NCI-H82 treated with DMSO at 0.1 percent for 48 hours (cell line): ENCODE measurements around the gene TMEM88.
"Not testable (repeated sequence)": the region's sequence is repeated elsewhere in the genome, so short reads cannot be mapped to it uniquely, and the experiment has no call there.

ENCODE experiments used
- DNase-seq: peaks from one replicate; lab custom pipeline; 2025; ENCODE audit not compliant: unreplicated experiment; lab: John Stamatoyannopoulos, UW

Gene TMEM88, protein sequence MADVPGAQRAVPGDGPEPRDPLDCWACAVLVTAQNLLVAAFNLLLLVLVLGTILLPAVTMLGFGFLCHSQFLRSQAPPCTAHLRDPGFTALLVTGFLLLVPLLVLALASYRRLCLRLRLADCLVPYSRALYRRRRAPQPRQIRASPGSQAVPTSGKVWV

DNA sequence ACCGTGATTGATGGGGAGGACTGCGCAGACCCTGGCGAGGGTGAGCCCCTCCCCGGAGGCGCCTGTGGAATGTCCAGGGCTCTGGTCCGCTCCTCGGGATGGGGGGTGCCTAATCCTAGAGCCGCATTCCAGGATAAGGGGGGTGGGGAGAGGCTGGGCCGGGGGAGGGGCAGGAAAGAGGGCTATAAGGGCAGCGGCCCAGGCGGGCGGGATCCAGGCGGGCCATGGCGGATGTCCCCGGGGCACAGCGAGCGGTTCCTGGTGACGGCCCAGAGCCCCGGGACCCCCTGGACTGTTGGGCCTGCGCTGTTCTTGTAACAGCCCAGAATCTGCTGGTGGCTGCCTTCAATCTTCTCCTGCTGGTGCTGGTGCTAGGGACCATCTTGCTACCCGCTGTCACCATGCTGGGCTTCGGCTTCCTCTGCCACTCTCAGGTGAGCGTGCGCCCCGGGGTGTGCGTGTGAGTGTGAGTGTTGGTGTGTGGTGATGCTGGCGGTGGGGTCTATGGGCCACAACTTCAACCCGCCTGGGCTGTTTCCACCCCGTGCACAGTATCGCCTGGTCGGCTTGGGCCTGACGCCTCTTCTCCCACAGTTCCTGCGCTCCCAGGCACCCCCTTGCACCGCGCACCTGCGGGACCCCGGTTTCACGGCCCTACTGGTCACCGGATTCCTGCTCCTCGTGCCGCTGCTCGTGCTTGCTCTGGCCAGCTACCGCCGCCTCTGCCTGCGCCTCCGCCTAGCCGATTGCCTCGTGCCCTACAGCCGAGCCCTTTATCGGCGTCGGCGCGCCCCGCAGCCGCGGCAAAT is at the start of gene TMEM88:
TMEM88 (plus strand) TSS at position 216 of the 809 bp plus-strand sequence; CDS start at position 225, 9 bp downstream.
- DNase-seq, result no peak

DNA sequence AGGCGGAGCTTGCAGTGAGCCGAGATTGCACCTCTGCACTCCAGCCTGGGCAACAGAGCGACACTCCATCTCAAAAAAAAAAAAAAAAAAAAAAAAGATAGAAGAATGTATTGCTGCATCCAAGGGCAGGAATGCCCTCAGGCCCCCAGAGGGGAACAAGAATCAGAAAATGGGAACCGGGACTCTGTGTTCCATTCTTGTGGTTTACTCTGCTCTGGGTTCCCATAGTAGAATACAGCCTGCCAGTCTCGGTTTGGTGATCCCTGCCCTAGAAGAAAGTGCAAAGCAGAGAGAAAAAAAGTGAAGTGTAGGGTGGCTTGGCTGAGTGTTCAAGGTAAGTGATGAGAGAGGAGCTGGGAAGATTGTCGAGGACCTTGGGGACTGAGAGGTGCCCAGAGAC is 48.3 kb upstream of the TMEM88 start:
- DNase-seq, result no peak

DNA sequence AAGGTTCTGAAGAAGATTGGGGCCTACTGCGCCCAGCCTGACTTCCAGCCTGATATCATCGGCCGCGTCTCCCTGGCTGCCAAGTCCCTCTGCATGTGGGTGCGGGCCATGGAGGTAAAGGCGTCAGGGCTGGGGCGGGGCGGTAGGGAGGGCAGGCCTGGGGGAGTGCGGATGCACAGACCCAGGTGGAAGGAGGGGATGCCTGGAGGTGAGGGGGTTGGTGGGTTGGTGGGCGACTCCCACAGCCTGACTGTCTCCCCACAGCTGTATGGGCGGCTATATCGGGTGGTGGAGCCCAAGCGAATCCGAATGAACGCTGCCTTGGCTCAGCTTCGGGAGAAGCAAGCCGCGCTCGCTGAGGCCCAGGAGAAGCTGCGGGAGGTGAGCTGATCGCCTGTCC is 47.7 kb upstream of the TMEM88 start:
- DNase-seq, result no peak

DNA sequence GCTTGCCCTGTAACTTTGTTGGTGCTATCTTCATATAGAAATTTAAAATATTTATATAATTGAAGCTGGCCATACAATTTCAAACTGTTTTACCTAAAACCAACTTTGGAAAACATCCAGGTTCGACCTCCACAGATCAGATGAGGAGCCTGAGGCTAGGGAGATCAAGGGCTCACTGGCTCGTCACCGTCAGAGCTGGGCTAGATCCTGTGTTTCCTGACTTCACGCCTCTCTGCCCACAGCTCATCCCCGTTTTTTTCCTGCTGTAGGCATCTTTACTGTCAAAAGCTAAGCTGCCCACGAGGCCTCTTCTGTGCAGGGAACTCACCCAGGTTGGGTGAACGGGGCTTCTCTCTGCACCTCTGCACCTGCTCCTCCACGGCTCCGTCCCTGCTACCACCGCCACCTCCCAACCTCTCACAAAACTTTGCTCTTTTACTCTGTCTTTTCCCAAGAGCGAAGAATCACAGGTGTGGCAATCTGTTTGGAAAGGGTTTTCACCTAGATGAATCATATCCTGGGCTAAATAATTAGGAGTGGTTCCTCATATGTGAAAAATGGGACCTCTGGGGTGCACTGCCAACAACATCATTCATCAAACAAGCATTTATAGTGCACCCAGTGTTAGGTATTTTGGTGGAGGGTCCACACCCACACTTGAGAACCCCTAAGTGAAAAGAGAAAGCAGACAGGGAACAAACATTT is 45.6 kb upstream of the TMEM88 start:
- no peak for DNase-seq

DNA sequence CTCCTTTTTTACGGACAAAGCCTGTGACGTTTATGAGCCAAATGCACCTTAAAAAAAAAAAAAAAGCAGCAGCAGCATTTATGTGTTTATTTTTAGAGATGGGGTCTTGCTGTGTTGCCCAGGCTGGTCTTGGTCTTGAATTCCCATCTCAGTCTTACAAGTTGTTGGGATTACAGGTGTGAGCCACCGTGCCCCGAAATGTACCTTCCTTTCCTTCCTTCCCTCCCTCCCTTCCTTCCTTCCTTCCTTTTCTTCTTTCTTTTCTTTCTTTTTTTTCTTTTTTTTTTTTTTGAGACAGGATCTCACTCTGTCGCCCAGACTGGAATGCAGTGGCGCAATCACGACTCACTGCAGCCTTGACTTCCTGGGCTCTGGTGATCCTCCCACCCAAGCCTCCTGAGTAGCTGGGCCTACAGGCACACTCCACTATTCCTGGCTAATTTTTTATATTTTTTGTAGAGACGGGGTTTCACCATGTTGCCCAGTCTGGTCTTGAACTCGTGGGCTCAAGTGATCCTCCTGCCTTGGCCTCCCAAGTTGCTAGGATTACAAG is 45.0 kb upstream of the TMEM88 start:
- DNase-seq, result not testable (repeated sequence)

DNA sequence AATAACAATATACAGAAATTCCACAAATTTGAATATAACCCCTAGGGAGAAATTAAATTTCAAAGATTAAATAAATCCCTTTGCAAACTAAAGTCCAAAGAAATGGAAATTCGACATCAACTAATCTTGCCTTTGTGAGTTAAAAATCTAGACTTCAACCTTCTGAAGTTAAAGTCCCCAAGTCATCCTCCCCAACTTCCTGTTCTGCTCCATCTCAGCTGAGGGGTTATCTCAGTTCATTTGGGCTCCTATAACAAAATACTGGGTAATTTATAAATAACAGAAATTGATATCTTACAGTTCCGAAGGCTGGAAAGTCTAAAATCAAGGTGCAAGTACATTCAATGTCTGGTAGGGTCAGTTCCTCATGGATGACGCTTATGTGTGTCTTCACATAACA is 43.6 kb upstream of the TMEM88 start:
- DNase-seq, result no peak

DNA sequence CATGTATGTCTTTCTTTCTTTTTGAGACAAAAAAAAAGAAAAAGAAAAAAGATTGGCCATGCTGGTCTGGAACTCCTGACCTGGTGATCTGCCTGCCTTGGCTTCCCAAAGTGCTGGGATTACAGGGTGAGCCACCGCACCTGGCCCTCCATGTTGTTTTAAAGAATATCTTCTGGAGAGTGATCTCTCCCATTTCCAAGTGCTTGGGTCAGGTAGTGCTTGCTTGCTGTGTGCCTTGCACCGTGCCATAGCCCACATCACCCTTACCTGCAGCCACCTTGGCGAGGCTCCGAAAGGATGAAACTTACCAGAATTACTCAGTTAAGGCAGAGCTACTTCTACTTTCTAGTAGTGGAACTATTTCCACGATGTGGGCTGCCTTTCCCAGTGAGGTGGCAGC is 39.9 kb upstream of the TMEM88 start:
- no peak for DNase-seq

DNA sequence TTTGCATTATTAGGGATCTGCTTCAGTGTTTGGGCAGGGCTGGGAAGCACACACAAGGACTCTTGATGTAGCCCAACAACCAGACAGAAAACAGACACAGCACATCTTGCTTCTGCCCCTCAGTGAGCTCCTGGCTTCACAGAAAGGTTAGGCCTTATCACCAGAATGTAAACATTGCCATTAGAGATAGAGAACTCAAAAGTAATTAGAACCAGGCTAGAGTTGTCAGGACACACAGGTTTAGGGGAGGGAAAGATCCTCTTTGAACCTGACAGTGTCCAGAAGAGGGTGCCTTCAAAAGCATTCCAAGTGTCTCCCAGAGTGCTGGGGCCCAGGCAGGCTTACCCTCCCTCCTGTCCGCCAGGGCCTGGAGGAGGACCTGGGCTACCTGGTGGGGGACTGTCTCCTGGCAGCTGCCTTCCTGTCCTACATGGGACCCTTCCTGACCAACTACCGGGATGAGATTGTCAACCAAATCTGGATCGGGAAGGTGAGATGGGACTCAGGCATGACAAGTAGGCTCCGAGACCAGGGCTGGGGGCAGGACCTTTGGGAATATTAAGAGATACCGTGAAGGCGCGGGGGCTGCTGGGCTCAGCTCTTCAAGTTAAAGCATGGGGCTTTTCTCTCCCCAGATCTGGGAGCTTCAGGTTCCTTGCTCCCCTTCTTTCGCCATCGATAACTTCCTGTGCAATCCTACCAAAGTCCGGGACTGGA is 37.8 kb upstream of the TMEM88 start:
- DNase-seq, result no peak

DNA sequence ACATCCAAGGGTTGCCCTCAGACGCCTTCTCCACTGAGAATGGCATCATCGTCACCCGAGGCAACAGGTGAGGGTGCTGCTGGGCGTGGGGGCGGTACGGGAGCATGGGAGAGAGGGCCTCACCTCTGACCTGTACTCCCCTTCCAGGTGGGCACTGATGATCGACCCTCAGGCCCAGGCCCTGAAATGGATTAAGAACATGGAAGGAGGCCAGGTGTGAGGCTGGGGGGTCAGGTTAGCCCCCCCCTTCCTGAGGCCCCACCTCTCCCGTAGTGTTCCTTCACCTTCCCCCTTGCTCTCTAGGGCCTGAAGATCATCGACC is 37.3 kb upstream of the TMEM88 start:
- DNase-seq, result no peak

DNA sequence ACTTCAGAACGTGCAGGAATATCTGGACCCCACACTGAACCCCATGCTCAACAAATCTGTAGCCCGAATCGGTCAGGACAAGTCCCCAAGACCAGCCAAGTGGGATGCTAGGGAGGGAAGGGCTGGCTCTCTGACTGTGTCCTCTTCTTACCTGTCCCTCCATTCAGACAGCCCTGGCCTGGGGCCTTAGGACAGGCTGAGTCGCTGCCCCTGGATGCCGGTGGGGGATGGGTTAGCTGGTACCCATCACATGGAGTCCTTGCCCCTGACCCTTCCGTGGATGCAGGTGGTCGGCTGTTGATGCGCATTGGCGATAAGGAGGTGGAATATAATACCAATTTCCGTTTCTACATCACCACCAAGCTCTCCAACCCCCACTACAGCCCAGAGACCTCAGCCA is 36.8 kb upstream of the TMEM88 start:
- DNase-seq, result no peak

DNA sequence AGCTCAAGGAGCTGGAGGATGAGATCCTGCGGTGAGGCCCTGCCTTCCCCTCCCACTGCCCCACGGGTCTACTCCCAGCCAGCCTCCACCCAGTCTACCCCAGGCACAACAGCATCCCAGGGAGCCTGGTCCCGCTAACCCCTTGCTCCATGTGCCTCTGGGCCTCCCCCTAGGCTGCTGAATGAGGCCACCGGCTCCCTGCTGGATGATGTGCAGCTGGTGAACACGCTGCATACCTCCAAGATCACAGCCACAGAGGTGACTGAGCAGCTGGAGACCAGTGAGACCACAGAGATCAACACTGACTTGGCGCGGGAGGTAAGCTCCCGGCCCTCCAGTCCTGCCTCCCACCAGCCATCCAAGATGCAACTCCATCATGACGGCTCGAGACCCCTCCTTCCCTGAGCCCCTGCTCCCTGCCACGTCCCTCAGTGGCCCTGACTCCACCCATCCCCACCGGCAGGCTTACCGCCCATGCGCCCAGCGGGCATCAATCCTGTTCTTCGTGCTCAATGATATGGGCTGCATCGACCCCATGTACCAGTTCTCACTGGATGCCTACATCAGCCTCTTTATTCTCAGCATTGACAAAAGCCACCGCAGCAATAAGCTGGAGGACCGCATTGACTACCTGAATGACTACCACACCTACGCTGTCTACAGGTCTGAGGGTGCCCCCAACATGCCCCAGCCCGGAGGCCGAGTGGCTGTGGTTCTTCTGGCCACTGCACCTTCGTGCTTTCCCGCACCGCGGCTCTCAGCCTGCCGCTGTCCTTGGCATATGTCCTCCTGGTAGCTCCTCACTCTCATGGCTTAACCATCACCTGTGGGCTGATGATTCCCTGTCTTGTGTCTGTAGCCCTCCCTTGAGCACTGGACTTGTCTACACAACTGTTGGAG is 35.9 kb upstream of the TMEM88 start:
- no peak for DNase-seq

DNA sequence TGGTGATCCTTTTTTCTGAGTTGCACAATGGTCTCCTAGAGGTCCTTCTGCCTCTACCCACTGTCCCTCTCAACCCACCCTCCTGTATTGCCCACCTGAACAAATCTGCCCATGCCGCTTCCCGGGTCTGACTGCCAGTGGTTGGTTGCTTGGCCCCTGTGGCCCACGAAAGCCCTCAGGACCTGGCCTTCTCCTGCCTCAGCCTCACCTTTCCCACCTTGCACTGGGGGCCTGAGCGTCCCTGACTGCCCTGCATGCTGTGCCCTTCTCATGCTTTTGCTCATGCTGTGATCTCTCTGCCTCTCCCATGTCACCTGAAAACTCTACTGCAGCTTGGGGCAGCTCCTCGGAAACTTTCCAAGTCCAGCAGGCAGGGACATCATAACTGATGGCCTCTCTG is 34.6 kb upstream of the TMEM88 start:
- no peak for DNase-seq

DNA sequence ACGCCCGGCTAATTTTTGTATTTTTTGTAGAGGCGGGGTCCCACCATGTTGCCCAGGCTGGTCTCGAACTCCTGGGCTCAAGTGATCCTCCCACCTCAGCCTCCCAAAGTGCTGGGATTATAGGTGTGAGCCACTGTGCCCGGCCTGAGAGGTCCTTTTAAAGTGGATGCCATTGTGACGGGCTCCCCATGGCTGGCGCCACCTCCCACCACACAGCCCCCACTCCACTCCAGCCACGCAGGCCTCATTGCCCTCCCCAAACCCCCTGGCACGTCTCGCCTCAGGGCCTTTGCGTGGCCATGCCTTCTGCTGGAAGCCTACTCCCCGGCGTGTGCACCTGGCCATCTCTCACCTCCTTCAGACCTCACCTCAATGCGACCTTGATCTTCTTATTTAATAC is 32.7 kb upstream of the TMEM88 start:
- DNase-seq, result no peak

DNA sequence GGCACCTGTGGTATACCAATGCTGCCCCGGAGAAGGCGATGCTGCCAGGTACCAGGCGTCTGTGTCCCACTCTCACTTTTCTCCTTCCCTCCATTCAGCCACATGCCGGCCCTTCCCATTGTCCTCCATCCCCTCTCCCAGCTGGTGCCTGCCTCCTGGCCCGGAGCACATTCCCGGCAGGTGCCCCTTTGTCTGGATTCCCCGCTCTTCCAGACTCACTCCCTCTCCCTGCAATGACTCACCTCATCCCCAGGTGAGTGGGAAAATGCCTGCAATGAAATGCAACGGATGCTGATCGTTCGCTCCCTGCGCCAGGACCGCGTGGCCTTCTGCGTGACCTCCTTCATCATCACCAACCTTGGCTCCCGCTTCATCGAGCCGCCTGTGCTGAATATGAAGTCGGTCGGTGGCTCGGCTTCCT is 31.3 kb upstream of the TMEM88 start:
- DNase-seq, result no peak

DNA sequence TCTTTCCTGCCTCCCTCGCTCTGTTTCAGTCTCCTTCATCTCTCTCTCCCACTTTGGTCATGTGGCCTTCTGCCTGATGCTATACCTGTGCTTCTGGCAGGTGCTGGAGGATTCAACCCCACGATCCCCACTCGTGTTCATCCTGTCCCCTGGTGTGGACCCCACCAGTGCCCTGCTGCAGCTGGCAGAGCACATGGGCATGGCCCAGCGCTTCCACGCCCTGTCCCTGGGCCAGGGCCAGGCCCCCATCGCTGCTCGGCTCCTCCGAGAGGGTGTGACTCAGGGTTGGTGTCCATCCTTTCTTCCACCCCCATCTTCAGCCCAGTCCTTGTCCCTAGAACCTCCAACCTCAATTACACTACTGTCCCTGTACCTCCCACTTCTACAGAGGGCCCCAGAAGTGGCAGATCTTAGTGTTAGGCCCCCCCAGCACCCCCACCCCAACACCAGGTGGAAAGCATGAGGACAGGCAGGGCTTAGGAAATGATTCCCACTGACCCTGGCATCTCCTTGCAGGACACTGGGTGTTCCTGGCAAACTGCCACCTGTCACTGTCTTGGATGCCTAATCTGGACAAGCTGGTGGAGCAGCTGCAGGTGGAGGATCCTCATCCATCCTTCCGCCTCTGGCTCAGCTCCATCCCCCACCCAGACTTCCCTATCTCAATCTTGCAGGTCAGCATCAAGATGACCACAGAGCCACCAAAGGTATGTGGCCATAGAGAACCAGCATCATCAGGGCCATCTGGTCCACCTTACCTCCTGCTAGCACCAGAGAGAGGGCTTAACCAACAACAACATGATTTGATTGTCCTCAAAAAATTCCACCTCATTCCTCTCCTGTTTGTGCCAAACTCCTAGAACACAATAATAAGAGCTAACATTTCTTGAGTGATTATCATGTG is 30.6 kb upstream of the TMEM88 start:
- DNase-seq, result no peak

DNA sequence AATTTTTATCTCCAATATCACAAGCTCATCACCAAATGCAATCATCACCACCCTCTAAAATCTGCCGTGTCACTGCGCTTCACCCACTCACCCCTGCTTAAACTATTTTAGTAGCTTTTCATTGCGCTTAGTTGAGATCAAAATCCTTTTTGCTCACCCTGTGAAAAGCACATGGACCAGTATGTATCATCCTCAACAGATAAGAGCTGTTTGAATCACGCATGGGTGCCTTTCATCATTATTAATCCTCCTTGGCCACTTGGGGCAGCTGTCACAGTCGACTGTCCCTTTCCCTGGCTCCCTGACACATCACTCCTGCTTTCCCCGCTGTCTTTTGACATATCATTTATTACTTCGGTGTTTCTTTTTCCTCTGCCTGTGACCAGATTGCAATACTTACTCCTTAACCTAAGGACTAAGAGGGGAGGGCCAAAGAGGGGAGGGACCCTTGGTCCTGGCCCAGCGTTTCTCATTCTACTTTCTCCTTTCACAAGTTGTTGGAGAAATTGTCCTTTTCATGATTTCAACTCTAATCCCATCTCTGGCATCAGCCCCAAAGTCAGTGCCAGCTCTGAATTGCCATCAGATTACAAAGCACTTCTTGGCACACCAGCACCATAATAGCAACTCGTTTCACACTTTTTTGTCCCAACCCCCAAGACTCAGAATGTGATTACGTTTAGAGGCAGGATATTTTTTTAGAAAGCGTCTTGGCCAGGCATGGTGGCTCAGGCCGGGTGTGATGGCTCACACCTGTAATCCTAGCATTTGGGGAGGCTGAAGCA is 29.5 kb upstream of the TMEM88 start:
- peak; percentile 82 for DNase-seq

DNA sequence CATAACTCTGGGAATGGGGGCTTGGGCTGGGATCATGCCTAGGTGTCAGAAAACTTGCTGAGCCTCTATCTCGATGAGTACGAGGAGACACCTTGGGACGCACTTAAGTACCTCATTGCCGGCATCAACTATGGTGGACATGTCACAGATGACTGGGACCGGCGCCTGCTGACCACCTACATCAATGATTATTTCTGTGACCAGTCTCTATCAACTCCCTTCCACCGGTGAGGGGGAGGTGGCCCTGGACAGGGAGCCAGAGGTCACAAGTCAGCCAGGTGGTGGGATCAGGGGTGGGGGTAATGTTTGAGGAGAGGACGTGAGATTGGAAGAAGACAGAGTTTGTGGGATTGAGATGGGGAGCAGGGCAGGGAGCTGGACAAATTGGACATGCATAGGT is 24.2 kb upstream of the TMEM88 start:
- DNase-seq, result no peak

DNA sequence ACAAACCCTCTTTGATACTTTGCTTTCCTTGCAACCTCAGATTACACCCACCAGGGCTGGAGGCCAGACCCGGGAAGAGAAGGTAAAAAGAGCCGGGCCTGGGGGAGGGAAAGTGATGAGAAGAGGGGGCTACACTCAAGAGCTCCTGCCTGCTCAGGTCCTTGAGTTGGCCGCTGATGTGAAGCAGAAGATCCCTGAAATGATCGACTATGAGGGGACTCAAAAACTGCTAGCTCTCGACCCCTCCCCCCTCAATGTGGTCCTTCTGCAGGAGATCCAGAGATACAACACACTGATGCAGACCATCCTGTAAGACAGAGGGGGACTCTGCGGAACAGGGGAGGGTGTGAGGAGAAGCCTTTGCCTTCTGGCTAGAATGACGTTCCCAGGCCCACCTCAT is 23.6 kb upstream of the TMEM88 start:
- DNase-seq, result no peak

DNA sequence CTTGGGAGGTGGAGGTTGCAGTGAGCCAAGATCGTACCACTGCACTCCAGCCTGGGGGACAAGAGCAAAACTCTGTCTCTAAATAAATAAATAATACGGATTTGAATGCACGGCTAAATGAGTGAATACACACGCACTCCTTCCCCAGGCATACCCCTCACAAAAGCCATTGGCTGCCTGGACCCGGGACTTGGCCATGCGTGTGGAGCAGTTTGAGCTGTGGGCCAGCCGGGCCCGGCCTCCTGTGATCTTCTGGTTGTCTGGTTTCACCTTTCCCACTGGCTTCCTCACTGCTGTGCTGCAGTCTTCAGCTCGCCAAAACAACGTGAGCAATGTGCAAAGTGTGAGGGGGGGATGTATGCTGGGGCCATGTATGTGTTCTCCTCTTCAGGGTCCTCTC is 22.4 kb upstream of the TMEM88 start:
- DNase-seq, result no peak
